Breast epithelium (tissue), 4 donors: ENCODE results near the gene GPR183. TPM values are rescaled to one million over a fixed set of nuclear protein-coding genes. Genes with fewer than 3 reads are reported as not detected.

ENCODE experiments used
- DNase-seq, 2 donors: peaks; one replicate each; pipeline ENCODE4 v3.0.0-alpha.2; 2019; ENCODE audit warnings: low spot score in 2 of 2
- H3K27ac ChIP-seq, 2 donors: fragments of 200-600 bp; sonication (generic) in 1 of 2; one replicate each; pipeline ENCODE4 v1.5.1; 2016 to 2019; ENCODE audit warnings: mild to moderate bottlenecking in 1 of 2
- H3K27me3 ChIP-seq, 2 donors: fragments of 200-600 bp; sonication (generic) in 1 of 2; one replicate each; pipeline versions ENCODE4 v1.5.1 to v1.6.0; 2017 to 2019; ENCODE audit warnings: control low read depth in 1 of 2, mild to moderate bottlenecking in 1 of 2
- H3K36me3 ChIP-seq: fragments of 200-600 bp; one replicate; pipeline ENCODE4 v1.5.1; 2019
- H3K4me1 ChIP-seq, 2 donors: fragments of 200-600 bp; sonication (generic); one replicate each; pipeline ENCODE4 v1.5.1; 2016 to 2019; ENCODE audit warnings: control low read depth in 1 of 2
- H3K4me3 ChIP-seq, 3 donors: fragments of 200-600 bp; sonication (generic); 1 replicate in 2 of 3; 2 replicates in 1 of 3; pipeline ENCODE4 v1.5.1; 2016 to 2019; ENCODE audit warnings: mild to moderate bottlenecking in 3 of 3, moderate library complexity in 2 of 3
- H3K9me3 ChIP-seq, 2 donors: fragments of 200-600 bp; sonication (generic) in 1 of 2; one replicate each; pipeline ENCODE4 v1.5.1; 2016 to 2019; ENCODE audit warnings: control low read depth in 1 of 2
- POLR2A ChIP-seq: fragments of 450-650 bp; IDR thresholded peaks from one replicate; pipeline ENCODE4 v1.6.1; 2016; ENCODE audit warnings: antibody characterized with exemption, mild to moderate bottlenecking, moderate library complexity
- POLR2AphosphoS5 ChIP-seq, 3 donors: sonication (generic); formaldehyde crosslinking; IDR thresholded peaks; one replicate each; pipeline ENCODE4 v1.6.1; 2017; ENCODE audit warnings: antibody characterized with exemption in 3 of 3
- intact Hi-C: fragments of 100-400 bp; cut with DNase I; formaldehyde crosslinking; loops from one replicate; pipeline ENCODE4 v1.15.1; 2023; ENCODE audit warnings: low total_unique reads
- total RNA-seq, 3 donors: library from RNA; depleted of rRNA; stranded (reverse); fragments of >200 nt; gene quantifications; one replicate each; pipeline ENCODE4 v1.1.0, GENCODE V29; 2016
- TF ChIP-seq, protein P1 (sequence below), 3 donors: fragments of 450-650 bp; IDR thresholded peaks; one replicate each; pipeline ENCODE4 v1.5.1; 2016 to 2017; ENCODE audit warnings: antibody characterized with exemption in 3 of 3, mild to moderate bottlenecking in 3 of 3, moderate library complexity in 3 of 3

Gene GPR183
- total RNA-seq, 3 donors from 2014 or later, result 10.2 to 30.1 (median 21.4) TPM

DNA sequence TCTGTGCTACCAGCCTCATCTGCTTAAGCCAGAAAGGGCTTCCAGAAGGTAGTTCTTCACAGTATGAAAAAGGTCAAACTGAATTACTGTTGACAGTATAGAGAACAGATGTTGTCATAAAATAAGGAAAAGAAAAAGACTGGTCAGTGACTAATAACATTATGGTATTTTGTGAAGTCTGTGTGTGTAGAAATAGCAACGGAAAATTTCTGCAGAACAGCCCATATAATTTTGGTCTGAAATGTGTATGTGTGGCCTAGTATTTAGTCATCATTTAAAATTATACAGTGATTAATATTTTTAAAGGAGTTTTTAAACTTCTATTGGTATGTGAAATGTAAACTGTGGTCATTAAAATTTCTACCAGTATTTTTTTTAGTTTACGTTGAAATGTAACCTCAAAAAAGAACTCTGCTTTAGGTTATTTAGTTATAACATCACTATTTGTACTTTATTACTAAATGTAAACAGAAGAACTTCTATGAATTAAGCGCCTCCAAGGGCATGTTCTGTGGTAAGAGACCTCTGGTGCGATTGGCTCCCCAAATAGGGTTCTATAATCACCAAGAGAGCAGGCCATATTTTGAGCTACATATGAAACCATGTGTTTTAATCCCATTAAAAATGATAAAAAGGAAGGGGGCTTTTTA lies 3.3 kb upstream of the GPR183 start:
- TF ChIP-seq POLR2A (no peak), POLR2AphosphoS5 (IDR thresholded peaks at IDR 0.05) (no peak)
- TF ChIP-seq, protein P1, sequence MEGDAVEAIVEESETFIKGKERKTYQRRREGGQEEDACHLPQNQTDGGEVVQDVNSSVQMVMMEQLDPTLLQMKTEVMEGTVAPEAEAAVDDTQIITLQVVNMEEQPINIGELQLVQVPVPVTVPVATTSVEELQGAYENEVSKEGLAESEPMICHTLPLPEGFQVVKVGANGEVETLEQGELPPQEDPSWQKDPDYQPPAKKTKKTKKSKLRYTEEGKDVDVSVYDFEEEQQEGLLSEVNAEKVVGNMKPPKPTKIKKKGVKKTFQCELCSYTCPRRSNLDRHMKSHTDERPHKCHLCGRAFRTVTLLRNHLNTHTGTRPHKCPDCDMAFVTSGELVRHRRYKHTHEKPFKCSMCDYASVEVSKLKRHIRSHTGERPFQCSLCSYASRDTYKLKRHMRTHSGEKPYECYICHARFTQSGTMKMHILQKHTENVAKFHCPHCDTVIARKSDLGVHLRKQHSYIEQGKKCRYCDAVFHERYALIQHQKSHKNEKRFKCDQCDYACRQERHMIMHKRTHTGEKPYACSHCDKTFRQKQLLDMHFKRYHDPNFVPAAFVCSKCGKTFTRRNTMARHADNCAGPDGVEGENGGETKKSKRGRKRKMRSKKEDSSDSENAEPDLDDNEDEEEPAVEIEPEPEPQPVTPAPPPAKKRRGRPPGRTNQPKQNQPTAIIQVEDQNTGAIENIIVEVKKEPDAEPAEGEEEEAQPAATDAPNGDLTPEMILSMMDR (IDR thresholded peaks at IDR 0.05), result no peak
- H3K4me3 ChIP-seq, result no peak overlapping the region
- DNase-seq, result no peak
- H3K4me1 ChIP-seq, result no peaks in the 10 kb centered on the region
- H3K36me3 ChIP-seq, result no peaks in the 10 kb centered on the region
- H3K9me3 ChIP-seq, result no peaks in the 10 kb centered on the region
- intact Hi-C loops, result no loop called here
- H3K27ac ChIP-seq, result peak overlapping the region in 1 of 2 donors; percentile 88
- no peaks in the 10 kb centered on the region for H3K27me3 ChIP-seq

DNA sequence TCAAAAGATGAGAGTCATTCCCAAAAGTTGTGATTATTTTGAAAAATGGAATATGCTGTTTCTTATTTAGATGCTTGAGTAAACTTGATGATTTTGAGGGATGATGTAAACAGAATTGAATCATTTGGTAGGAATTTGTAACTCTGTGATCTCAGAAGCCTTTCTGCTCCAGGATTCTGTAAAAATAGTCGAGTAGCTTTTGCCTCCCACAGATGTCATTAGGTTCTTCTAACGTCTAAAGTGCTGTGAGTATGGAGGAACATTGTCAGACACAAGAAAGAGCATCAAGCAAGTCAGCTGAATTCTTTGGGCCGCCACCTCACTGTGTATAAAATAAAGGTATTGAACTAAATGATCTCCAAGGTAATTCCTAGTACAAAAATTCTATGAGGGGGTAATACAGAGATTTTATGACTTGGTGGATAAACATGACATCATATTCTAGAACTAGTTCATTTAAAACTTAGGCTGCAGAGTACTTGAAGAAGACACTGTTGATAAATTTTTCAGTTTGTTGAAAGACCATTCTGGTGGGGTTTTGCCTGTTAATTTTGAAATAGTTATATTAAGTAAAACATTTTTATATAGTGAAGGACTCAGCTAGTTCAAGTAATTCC lies 1.4 kb upstream of the GPR183 start:
- Histone ChIP-seq H3K27ac (peak overlapping the region; percentile 46 to 86), H3K4me3 (no peak overlapping the region), H3K4me1 (no peaks in the 10 kb centered on the region), H3K36me3 (no peaks in the 10 kb centered on the region), H3K27me3 (no peaks in the 10 kb centered on the region), H3K9me3 (no peaks in the 10 kb centered on the region)
- TF ChIP-seq POLR2A (no peak), POLR2AphosphoS5 (IDR thresholded peaks at IDR 0.05) (no peak)
- TF ChIP-seq, protein P1 (IDR thresholded peaks at IDR 0.05), result no peak
- intact Hi-C loops, result no loop called here
- DNase-seq, result no peak

DNA sequence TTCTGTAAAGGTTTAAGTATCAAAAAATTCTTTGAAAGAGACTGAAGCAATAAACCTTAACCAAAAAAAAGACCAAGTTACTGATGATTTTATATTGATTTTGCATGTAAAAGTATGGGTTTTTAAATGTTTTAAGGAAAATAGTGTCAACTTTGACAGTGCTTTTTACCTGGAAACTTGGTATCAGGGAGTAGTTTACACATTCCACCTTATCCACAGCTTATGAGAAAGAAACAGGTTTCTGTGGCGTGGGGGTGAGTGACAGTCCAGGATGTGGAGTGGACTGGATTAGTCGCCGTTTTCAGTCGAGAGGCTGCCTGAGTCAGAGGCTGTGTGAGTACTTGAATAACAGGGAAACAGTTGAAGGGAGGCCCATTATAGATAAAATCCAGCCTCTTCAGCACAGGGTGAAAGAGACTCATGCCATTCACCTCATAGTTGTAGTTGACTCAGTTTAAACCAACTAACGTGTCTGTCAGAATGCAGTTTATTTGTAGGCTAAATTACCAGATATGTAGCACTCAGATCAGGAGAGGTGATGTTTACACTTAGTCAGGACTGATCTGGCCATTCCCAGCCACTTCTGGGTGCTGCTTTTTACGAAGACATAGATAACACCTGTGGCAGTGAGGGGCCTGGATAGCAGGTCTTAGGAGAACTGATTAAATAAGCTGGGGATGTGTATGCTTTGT lies 595 bp upstream of the GPR183 start:
- Histone ChIP-seq H3K9me3 (no peaks in the 10 kb centered on the region), H3K27ac (peak overlapping the region; percentile 46 to 86), H3K36me3 (no peaks in the 10 kb centered on the region), H3K4me1 (no peaks in the 10 kb centered on the region), H3K27me3 (no peaks in the 10 kb centered on the region), H3K4me3 (no peak overlapping the region)
- intact Hi-C loops, result no loop called here
- no peak for TF ChIP-seq POLR2AphosphoS5 (IDR thresholded peaks at IDR 0.05)
- DNase-seq, result no peak

DNA sequence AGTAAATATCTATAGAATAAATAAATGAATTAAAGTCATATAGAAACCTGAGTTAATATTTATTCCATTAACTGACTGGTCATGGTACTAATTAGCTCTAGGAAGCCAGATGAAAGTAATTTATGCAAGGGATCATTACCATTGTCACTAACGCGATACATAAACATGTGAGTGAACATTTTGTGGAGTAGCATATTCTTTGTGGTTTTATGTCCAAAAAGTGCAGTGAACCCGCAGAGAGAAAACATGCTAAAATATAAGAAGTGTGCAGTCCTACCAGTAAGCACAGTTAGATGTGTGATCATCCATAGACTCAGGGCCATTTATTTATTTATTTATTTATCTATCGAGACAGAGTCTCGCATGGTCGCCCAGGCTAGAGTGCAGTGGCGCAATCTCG lies 1.6 kb downstream of the GPR183 start:
- H3K4me1 ChIP-seq, result no peaks in the 10 kb centered on the region

DNA sequence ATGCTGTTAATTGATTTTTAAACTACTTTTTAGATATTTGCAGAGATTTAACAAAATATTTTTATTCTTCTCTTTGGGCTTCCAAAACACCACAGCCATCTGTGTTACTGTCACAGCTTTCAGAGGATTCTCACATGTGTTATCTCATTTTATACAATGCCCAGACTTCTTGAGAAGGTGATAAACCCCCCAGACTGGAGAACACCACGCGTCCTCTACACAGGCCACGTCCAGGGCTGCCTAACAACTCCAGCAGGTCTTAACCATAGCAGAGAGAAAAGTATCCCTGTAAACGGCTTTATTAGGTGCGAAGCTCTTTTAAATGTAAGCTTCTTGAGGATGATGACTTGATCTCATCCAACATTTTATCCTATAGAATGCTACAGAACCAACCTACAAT lies 2.0 kb downstream of the GPR183 start:
- Histone ChIP-seq H3K4me3 (peak overlapping the region; percentile 19 to 32 (median 20)), H3K9me3 (no peaks in the 10 kb centered on the region), H3K36me3 (no peaks in the 10 kb centered on the region), H3K27ac (peak overlapping the region in 1 of 2 donors; percentile 38), H3K4me1 (no peaks in the 10 kb centered on the region), H3K27me3 (no peaks in the 10 kb centered on the region)
- DNase-seq, result no peak
- TF ChIP-seq POLR2A (no peak), POLR2AphosphoS5 (IDR thresholded peaks at IDR 0.05) (no peak)
- TF ChIP-seq, protein P1 (IDR thresholded peaks at IDR 0.05), result no peak
- intact Hi-C loops, result no loop called here

More for the DNA sequence above, 1.6 kb downstream of the GPR183 start:
- Histone ChIP-seq H3K36me3 (no peaks in the 10 kb centered on the region), H3K27me3 (no peaks in the 10 kb centered on the region), H3K9me3 (no peaks in the 10 kb centered on the region), H3K27ac (peak overlapping the region; percentile 38 to 50), H3K4me3 (peak overlapping the region; percentile 20 to 35 (median 32))
- DNase-seq, result no peak
- TF ChIP-seq, protein P1 (IDR thresholded peaks at IDR 0.05), result no peak
- TF ChIP-seq POLR2A (no peak), POLR2AphosphoS5 (IDR thresholded peaks at IDR 0.05) (no peak)
- intact Hi-C loops, result no loop called here
